Activated naive CD8-positive, alpha-beta T cell treated with anti-CD3 and anti-CD28 coated beads, Interleukin-2, amount 10 ng/mL, durations not matched to agents 7 days and 5 days (primary cell): ENCODE results near the gene NMT2. TPM values are rescaled to one million over a fixed set of nuclear protein-coding genes. Genes with fewer than 3 reads are reported as not detected.

ENCODE experiments used
- total RNA-seq, 2 experiments: library from RNA; stranded (reverse); gene quantifications; one replicate each; pipeline ENCODE4 v1.2.3, GENCODE V29; 2021

NMT2 gene
- total RNA-seq, 2 experiments from 2014 or later, result 56.1 to 59.2 TPM

Other genes with a start within 250 kb of the NMT2 start
- 10 to 100 TPM; 47.1 to 47.7 TPM for gene DCLRE1C, start 214.6 kb downstream of the NMT2 start, total RNA-seq
- under 1 TPM; 0.78 to 0.88 TPM for gene MEIG1, start 209.3 kb downstream of the NMT2 start, total RNA-seq
- gene OLAH, start 124.8 kb downstream of the NMT2 start, total RNA-seq, result under 1 TPM; 0.45 to 0.61 TPM
- gene ACBD7, start 79.9 kb downstream of the NMT2 start, total RNA-seq, result 1 to 10 TPM; 1.5 to 1.8 TPM
- 10 to 100 TPM; 14.6 to 17.6 TPM for gene RPP38, start 71.3 kb downstream of the NMT2 start, total RNA-seq
- 1 to 10 TPM; 7.0 to 8.0 TPM for gene FAM171A1, start 202.6 kb upstream of the NMT2 start, total RNA-seq